DND-41 (cell line): Measurements from ENCODE around the gene KCNMB1.

Source experiments
- ATAC-seq: fragments of 200-7000 bp; cut with Tn5 transposase; 3 replicates; pipeline ENCODE4 v1.9.1; 2021; ENCODE audit warnings: low read depth; ENCODE audit not compliant: insufficient read depth
- DNase-seq: peaks from one replicate; pipeline ENCODE4 v3.0.0-alpha.2; 2020
- H2AFZ ChIP-seq: 2 replicates; pipeline ENCODE4 v1.6.0; 2012; ENCODE audit warnings: low read depth, low read length
- H3K27ac ChIP-seq: 2 replicates; pipeline ENCODE4 v1.5.1; 2012; ENCODE audit warnings: low read length, inconsistent platforms
- H3K27me3 ChIP-seq: fragments of 200-600 bp; sonication (generic); 2 replicates; pipeline ENCODE4 v1.6.0; 2012; ENCODE audit warnings: low read length, mild to moderate bottlenecking, inconsistent platforms; ENCODE audit not compliant: insufficient read depth, poor library complexity
- H3K36me3 ChIP-seq: 2 replicates; pipeline ENCODE4 v1.5.1; 2012; ENCODE audit warnings: low read length, inconsistent platforms; ENCODE audit not compliant: insufficient read depth
- H3K4me1 ChIP-seq: 2 replicates; pipeline ENCODE4 v1.5.1; 2012; ENCODE audit warnings: mild to moderate bottlenecking, low read length; ENCODE audit not compliant: insufficient read depth
- H3K4me2 ChIP-seq: 2 replicates; pipeline ENCODE4 v1.6.0; 2012; ENCODE audit warnings: mild to moderate bottlenecking, moderate library complexity, low read length, inconsistent platforms; ENCODE audit not compliant: insufficient read depth
- H3K4me3 ChIP-seq, 2 experiments: fragments of 200-600 bp in 1 of 2; shearing (Covaris generic) in 1 of 2; 2 replicates each; pipeline ENCODE4 v1.5.1; 2012 to 2016; ENCODE audit warnings: inconsistent platforms in 2 of 2, low read length in 2 of 2, mild to moderate bottlenecking in 2 of 2, low read depth in 1 of 2, moderate library complexity in 1 of 2
- H3K79me2 ChIP-seq: 2 replicates; pipeline ENCODE4 v1.6.0; 2012; ENCODE audit warnings: low read length, inconsistent platforms; ENCODE audit not compliant: insufficient read depth
- H3K9ac ChIP-seq: 2 replicates; pipeline ENCODE4 v1.6.0; 2012; ENCODE audit warnings: low read depth, mild to moderate bottlenecking, inconsistent platforms, low read length, moderate library complexity
- H3K9me3 ChIP-seq: 2 replicates; pipeline ENCODE4 v1.5.1; 2012; ENCODE audit warnings: low read length, moderate library complexity, mild to moderate bottlenecking, inconsistent platforms; ENCODE audit not compliant: insufficient read depth, severe bottlenecking
- H4K20me1 ChIP-seq: 2 replicates; pipeline ENCODE4 v1.6.0; 2012; ENCODE audit warnings: low read length; ENCODE audit not compliant: insufficient read depth
- EZH2 ChIP-seq: IDR thresholded peaks from 3 replicates; pipeline ENCODE4 v1.6.1; 2012; ENCODE audit warnings: borderline replicate concordance, low read depth, mild to moderate bottlenecking, moderate library complexity, low read length, inconsistent platforms; ENCODE audit not compliant: severe bottlenecking
- TF ChIP-seq, protein P1 (sequence below): IDR thresholded peaks from 2 replicates; pipeline ENCODE4 v1.5.1; 2012; ENCODE audit warnings: borderline replicate concordance, low read length, moderate library complexity, mild to moderate bottlenecking; ENCODE audit not compliant: poor library complexity, severe bottlenecking; ENCODE audit errors: extremely low read depth

Gene KCNMB1

GRCh38 chr5:170393958-170394357, 4.8 kb upstream of the KCNMB1 start:
- DNase-seq = no peak
- H3K36me3 ChIP-seq = no peaks in the 10 kb centered on the region
- H4K20me1 ChIP-seq = no peaks in the 10 kb centered on the region
- no peak overlapping the region for H3K27ac ChIP-seq
- no peaks in the 10 kb centered on the region for H3K9me3 ChIP-seq
- no peaks in the 10 kb centered on the region for H3K4me1 ChIP-seq
- H3K9ac ChIP-seq = no peak overlapping the region
- TF ChIP-seq EZH2 = no peak
- TF ChIP-seq, protein P1, sequence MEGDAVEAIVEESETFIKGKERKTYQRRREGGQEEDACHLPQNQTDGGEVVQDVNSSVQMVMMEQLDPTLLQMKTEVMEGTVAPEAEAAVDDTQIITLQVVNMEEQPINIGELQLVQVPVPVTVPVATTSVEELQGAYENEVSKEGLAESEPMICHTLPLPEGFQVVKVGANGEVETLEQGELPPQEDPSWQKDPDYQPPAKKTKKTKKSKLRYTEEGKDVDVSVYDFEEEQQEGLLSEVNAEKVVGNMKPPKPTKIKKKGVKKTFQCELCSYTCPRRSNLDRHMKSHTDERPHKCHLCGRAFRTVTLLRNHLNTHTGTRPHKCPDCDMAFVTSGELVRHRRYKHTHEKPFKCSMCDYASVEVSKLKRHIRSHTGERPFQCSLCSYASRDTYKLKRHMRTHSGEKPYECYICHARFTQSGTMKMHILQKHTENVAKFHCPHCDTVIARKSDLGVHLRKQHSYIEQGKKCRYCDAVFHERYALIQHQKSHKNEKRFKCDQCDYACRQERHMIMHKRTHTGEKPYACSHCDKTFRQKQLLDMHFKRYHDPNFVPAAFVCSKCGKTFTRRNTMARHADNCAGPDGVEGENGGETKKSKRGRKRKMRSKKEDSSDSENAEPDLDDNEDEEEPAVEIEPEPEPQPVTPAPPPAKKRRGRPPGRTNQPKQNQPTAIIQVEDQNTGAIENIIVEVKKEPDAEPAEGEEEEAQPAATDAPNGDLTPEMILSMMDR = no peak
- no peak overlapping the region for H2AFZ ChIP-seq
- no peak overlapping the region for H3K4me2 ChIP-seq
- no peaks in the 10 kb centered on the region for H3K79me2 ChIP-seq
- H3K27me3 ChIP-seq = peaks cover 22% of the 10 kb centered on the region
- no peak overlapping the region for H3K4me3 ChIP-seq
- ATAC-seq = no peak

- H3K79me2 ChIP-seq = no peaks in the 10 kb centered on the region
- H3K27me3 ChIP-seq = peaks cover 15% of the 10 kb centered on the region
- no peak overlapping the region for H2AFZ ChIP-seq
- H3K4me3 ChIP-seq = no peak overlapping the region
- 0 out of 3 replicates have a peak, but pooled peaks have one; percentile 35 for ATAC-seq
- no peak overlapping the region for H3K4me2 ChIP-seq
- no peaks in the 10 kb centered on the region for H3K4me1 ChIP-seq
- no peaks in the 10 kb centered on the region for H3K36me3 ChIP-seq
- no peaks in the 10 kb centered on the region for H4K20me1 ChIP-seq
- no peak overlapping the region for H3K27ac ChIP-seq
- no peak for DNase-seq
- TF ChIP-seq, protein P1 = no peak
- TF ChIP-seq EZH2 = no peak
- H3K9ac ChIP-seq = no peak overlapping the region
- no peaks in the 10 kb centered on the region for H3K9me3 ChIP-seq
These were observed 4.1 kb upstream of the KCNMB1 start for GRCh38 chr5:170393235-170393634.

DNA sequence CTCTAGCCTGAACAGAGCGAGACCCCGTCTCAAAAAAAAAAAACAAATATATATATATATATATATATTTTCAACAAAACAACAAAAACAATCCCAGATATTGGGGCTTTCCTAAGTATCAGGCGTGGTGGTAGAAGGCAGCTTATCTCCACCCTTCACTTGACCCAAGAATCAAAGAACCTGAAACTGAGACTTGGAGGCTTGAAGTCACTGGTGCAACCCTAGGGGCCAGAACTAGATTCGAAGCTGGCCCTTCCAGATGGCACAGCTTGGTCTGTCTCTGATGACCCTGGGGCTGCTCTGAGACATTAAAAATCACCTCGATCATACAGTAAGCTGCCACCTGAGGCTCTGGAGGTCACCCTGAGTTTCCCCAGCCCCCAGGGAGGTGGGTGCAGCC, 1.3 kb upstream of the KCNMB1 start:
- Histone ChIP-seq H4K20me1 (no peaks in the 10 kb centered on the region), H3K9ac (no peak overlapping the region), H3K4me1 (no peaks in the 10 kb centered on the region), H3K79me2 (no peaks in the 10 kb centered on the region), H3K4me2 (no peak overlapping the region), H2AFZ (no peak overlapping the region), H3K4me3 (no peak overlapping the region), H3K27me3 (peaks cover 2% of the 10 kb centered on the region), H3K36me3 (no peaks in the 10 kb centered on the region), H3K27ac (no peak overlapping the region), H3K9me3 (no peaks in the 10 kb centered on the region)
- TF ChIP-seq, protein P1 = no peak
- TF ChIP-seq EZH2 = no peak
- no peak for ATAC-seq
- DNase-seq = no peak

- H3K4me1 ChIP-seq = no peaks in the 10 kb centered on the region
- TF ChIP-seq EZH2 = no peak
- TF ChIP-seq, protein P1 = no peak
- no peak for DNase-seq
- H3K4me3 ChIP-seq = no peak overlapping the region
- H3K4me2 ChIP-seq = no peak overlapping the region
- peaks cover 3% of the 10 kb centered on the region for H3K27me3 ChIP-seq
- H4K20me1 ChIP-seq = no peaks in the 10 kb centered on the region
- no peak overlapping the region for H3K9ac ChIP-seq
- ATAC-seq = no peak
- no peaks in the 10 kb centered on the region for H3K36me3 ChIP-seq
- H3K9me3 ChIP-seq = no peaks in the 10 kb centered on the region
- H3K27ac ChIP-seq = no peak overlapping the region
- H3K79me2 ChIP-seq = no peaks in the 10 kb centered on the region
- no peak overlapping the region for H2AFZ ChIP-seq
These were observed 354 bp upstream of the KCNMB1 start for GRCh38 chr5:170389550-170389892.
